Measurements from ENCODE around the gene GTF3C1. TPM values are rescaled to one million over a fixed set of nuclear protein-coding genes. Genes with fewer than 3 reads are reported as not detected.
A peak's percentile ranks its signal among the peaks of the same experiment; 100 is the strongest.
"Not testable (repeated sequence)": the region's sequence is repeated elsewhere in the genome, so short reads cannot be mapped to it uniquely, and the experiment has no call there.

GTF3C1 gene
- polyA plus RNA-seq, 3 donors from 2014 or later: 73.7 to 107 (median 97.6) TPM

- peak overlapping the region in 4 of 5 donors; percentile 83 to 89 (median 87) for H3K4me3 Mint-ChIP-seq
- peaks cover 65 to 69% of the 10 kb centered on the region in 2 donors for H3K4me1 Mint-ChIP-seq
- H3K27me3 Mint-ChIP-seq (ENCODE audit: low read depth in 3 of 3): peaks cover 25 to 32% (median 29%) of the 10 kb centered on the region in 3 donors
- peak in 1 of 3 donors; percentile 26 for DNase-seq
- peak overlapping the region; percentile 99 to 100 (median 100) for H3K27ac Mint-ChIP-seq
- no peaks in the 10 kb centered on the region for H3K9me3 Mint-ChIP-seq
- peaks cover 35 to 71% (median 42%) of the 10 kb centered on the region in 3 donors for H3K36me3 Mint-ChIP-seq
Measured at GRCh38 chr16:27445502-27446175, 104.1 kb downstream of the GTF3C1 start.

- Mint-ChIP-seq H3K27me3 (ENCODE audit: low read depth in 3 of 3) (peaks cover 15 to 22% (median 20%) of the 10 kb centered on the region in 3 donors), H3K36me3 (peaks cover 36 to 74% (median 45%) of the 10 kb centered on the region in 3 donors), H3K27ac (peak overlapping the region; percentile 99 to 100 (median 100)), H3K4me1 (peaks cover 62 to 63% of the 10 kb centered on the region in 2 donors), H3K4me3 (peak overlapping the region in 1 of 5 donors; percentile 24), H3K9me3 (no peaks in the 10 kb centered on the region)
- no peak for DNase-seq
Measured at GRCh38 chr16:27444470-27444869, 105.2 kb downstream of the GTF3C1 start.

GRCh38 chr16:27444015-27444414, 105.7 kb downstream of the GTF3C1 start:
- H3K27ac Mint-ChIP-seq: peak overlapping the region; percentile 10 to 100 (median 76)
- peaks cover 12 to 19% (median 19%) of the 10 kb centered on the region in 3 donors for H3K27me3 Mint-ChIP-seq (ENCODE audit: low read depth in 3 of 3)
- H3K4me1 Mint-ChIP-seq: peaks cover 62 to 63% of the 10 kb centered on the region in 2 donors
- no peaks in the 10 kb centered on the region for H3K9me3 Mint-ChIP-seq
- no peak for DNase-seq
- peak overlapping the region in 1 of 5 donors; percentile 14 for H3K4me3 Mint-ChIP-seq
- H3K36me3 Mint-ChIP-seq: peaks cover 40 to 74% (median 50%) of the 10 kb centered on the region in 3 donors

- Mint-ChIP-seq H3K27me3 (ENCODE audit: low read depth in 3 of 3) (peaks cover 8 to 9% (median 9%) of the 10 kb centered on the region in 3 donors), H3K4me1 (peaks cover 53 to 58% of the 10 kb centered on the region in 2 donors), H3K4me3 (no peak overlapping the region), H3K27ac (peak overlapping the region in 4 of 6 donors; percentile 11 to 76 (median 26)), H3K9me3 (no peaks in the 10 kb centered on the region), H3K36me3 (peaks cover 30 to 69% (median 39%) of the 10 kb centered on the region in 3 donors)
- no peak for DNase-seq
Measured at GRCh38 chr16:27441998-27442397, 107.7 kb downstream of the GTF3C1 start.

- Mint-ChIP-seq H3K4me1 (peaks cover 48 to 50% of the 10 kb centered on the region in 2 donors), H3K4me3 (no peak overlapping the region), H3K9me3 (no peaks in the 10 kb centered on the region), H3K36me3 (peaks cover 24 to 67% (median 38%) of the 10 kb centered on the region in 3 donors), H3K27ac (peak overlapping the region; percentile 40 to 83 (median 75)), H3K27me3 (ENCODE audit: low read depth in 3 of 3) (peaks cover under 1 to 6% (median 2%) of the 10 kb centered on the region in 3 donors)
- no peak for DNase-seq
Measured at GRCh38 chr16:27441276-27441675, 108.4 kb downstream of the GTF3C1 start.

GRCh38 chr16:27439271-27440018, 110.3 kb downstream of the GTF3C1 start:
- Mint-ChIP-seq H3K36me3 (peaks cover 16 to 59% (median 32%) of the 10 kb centered on the region in 3 donors), H3K27ac (peak overlapping the region; percentile 82 to 95 (median 88)), H3K4me3 (peak overlapping the region in 4 of 5 donors; percentile 4 to 51 (median 14)), H3K27me3 (ENCODE audit: low read depth in 3 of 3) (peaks cover 0 to 7% (median 2%) of the 10 kb centered on the region in 3 donors), H3K9me3 (no peaks in the 10 kb centered on the region), H3K4me1 (peaks cover 34 to 36% of the 10 kb centered on the region in 2 donors)
- no peak for DNase-seq

GRCh38 chr16:27437946-27438345, 111.8 kb downstream of the GTF3C1 start:
- Mint-ChIP-seq H3K4me3 (peak overlapping the region in 1 of 5 donors; percentile 24), H3K36me3 (peaks cover 12 to 49% (median 26%) of the 10 kb centered on the region in 3 donors), H3K9me3 (no peaks in the 10 kb centered on the region), H3K4me1 (peaks cover 37% of the 10 kb centered on the region in 2 donors), H3K27me3 (ENCODE audit: low read depth in 3 of 3) (peaks cover 0 to 7% (median 2%) of the 10 kb centered on the region in 3 donors), H3K27ac (peak overlapping the region; percentile 46 to 88 (median 71))
- no peak for DNase-seq

GRCh38 chr16:27436921-27437650, 112.6 kb downstream of the GTF3C1 start:
- peaks cover 9 to 48% (median 30%) of the 10 kb centered on the region in 3 donors for H3K36me3 Mint-ChIP-seq
- peaks cover 42 to 44% of the 10 kb centered on the region in 2 donors for H3K4me1 Mint-ChIP-seq
- no peaks in the 10 kb centered on the region for H3K9me3 Mint-ChIP-seq
- H3K4me3 Mint-ChIP-seq: no peak overlapping the region
- peak overlapping the region in 4 of 6 donors; percentile 46 to 88 (median 60) for H3K27ac Mint-ChIP-seq
- H3K27me3 Mint-ChIP-seq (ENCODE audit: low read depth in 3 of 3): peaks cover 0 to 6% (median 2%) of the 10 kb centered on the region in 3 donors
- no peak for DNase-seq

- Mint-ChIP-seq H3K27me3 (ENCODE audit: low read depth in 3 of 3) (peaks cover 0 to 5% (median 2%) of the 10 kb centered on the region in 3 donors), H3K36me3 (peaks cover 9 to 46% (median 30%) of the 10 kb centered on the region in 3 donors), H3K27ac (peak overlapping the region; percentile 55 to 88 (median 71)), H3K4me1 (peaks cover 37 to 40% of the 10 kb centered on the region in 2 donors), H3K4me3 (no peak overlapping the region), H3K9me3 (no peaks in the 10 kb centered on the region)
- DNase-seq: no peak
Measured at GRCh38 chr16:27436065-27436464, 113.6 kb downstream of the GTF3C1 start.

GRCh38 chr16:27435146-27435545, 114.6 kb downstream of the GTF3C1 start:
- not testable (repeated sequence) for H3K4me3 Mint-ChIP-seq; DNase-seq; H3K9me3 Mint-ChIP-seq; H3K27me3 Mint-ChIP-seq (ENCODE audit: low read depth in 3 of 3)
- peak overlapping the region in 2 of 6 donors; percentile 23 to 56 for H3K27ac Mint-ChIP-seq
- H3K4me1 Mint-ChIP-seq: peaks cover 29 to 32% of the 10 kb centered on the region in 2 donors
- peaks cover 9 to 39% (median 31%) of the 10 kb centered on the region in 3 donors for H3K36me3 Mint-ChIP-seq

GRCh38 chr16:27434141-27435051, 115.3 kb downstream of the GTF3C1 start:
- Mint-ChIP-seq H3K9me3 (no peaks in the 10 kb centered on the region), H3K4me3 (no peak overlapping the region), H3K27me3 (ENCODE audit: low read depth in 3 of 3) (peaks cover 0 to 5% (median 2%) of the 10 kb centered on the region in 3 donors), H3K36me3 (peaks cover 8 to 38% (median 30%) of the 10 kb centered on the region in 3 donors), H3K27ac (peak overlapping the region in 3 of 6 donors; percentile 23 to 66 (median 62)), H3K4me1 (peaks cover 27 to 28% of the 10 kb centered on the region in 2 donors)
- no peak for DNase-seq

GRCh38 chr16:27433636-27434035, 116.1 kb downstream of the GTF3C1 start:
- peaks cover 0 to 3% (median under 1%) of the 10 kb centered on the region in 3 donors for H3K27me3 Mint-ChIP-seq (ENCODE audit: low read depth in 3 of 3)

More at GRCh38 chr16:27433636-27434035, 116.1 kb downstream of the GTF3C1 start:
- H3K9me3 Mint-ChIP-seq: no peaks in the 10 kb centered on the region
- no peak overlapping the region for H3K4me3 Mint-ChIP-seq
- DNase-seq: no peak
- peaks cover 4 to 33% (median 26%) of the 10 kb centered on the region in 3 donors for H3K36me3 Mint-ChIP-seq
- H3K4me1 Mint-ChIP-seq: peaks cover 20 to 24% of the 10 kb centered on the region in 2 donors
- peak overlapping the region in 4 of 6 donors; percentile 12 to 48 (median 40) for H3K27ac Mint-ChIP-seq
